ENCODE results near the gene GATD1. TPM values are rescaled to one million over a fixed set of nuclear protein-coding genes. Genes with fewer than 3 reads are reported as not detected.

Gene GATD1
- total RNA-seq, 1 experiment from 2014 or later = 88.7 TPM

DNA sequence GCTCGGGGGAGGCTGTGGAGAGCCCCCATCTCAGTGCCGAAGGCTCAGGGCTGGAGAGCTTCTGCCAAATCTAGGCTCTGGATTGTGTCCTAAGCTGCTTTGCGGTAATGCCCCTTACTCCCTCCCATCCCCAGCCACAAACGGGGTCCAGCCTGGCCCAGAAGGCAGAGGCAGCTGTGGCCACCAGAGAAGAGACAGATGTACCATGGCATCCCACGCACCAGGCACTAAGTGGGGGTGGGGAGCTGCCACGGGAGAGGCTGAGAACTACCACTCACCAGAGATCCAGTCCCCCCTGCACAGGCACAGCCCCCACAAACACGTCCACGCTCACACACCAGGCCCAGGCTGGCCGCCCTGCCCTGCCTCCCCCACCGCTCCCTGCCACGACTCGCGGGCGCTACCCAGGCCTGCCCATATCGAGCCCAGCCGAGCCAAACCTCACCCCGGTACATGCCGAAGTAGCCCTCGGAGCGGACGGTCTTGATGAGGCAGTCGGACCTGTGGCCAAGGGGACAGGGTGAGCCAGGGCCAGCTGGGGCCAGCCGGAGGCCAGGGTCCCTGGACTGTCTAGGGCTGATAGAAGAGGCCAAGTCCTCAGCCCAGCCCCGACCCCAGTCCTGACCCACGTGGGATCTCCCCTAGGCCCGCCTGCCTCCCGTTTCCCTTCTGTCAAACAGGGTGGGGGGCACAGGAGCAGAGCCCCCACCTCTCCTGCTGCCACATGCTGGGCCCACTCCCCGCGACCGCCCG lies 16.9 kb upstream of the GATD1 start:
- intact Hi-C loops (cut with micrococcal nuclease) = no loop called here
- ATAC-seq = no peak
- H3K9me3 ChIP-seq (ENCODE audit: control insufficient read depth in 1 of 2, insufficient read depth in 1 of 2, low read depth in 1 of 2, low read length in 2 of 2) = no peaks in the 10 kb centered on the region
- H3K4me2 ChIP-seq (ENCODE audit: low read length) = peak overlapping the region; percentile 97
- 0 out of 2 replicates have a peak overlapping the region, but pooled peaks have one; percentile 94 for H3K9ac ChIP-seq (ENCODE audit: low read length)
- H4K20me1 ChIP-seq (ENCODE audit: insufficient read depth) = no peaks in the 10 kb centered on the region
- H3K9me2 ChIP-seq (ENCODE audit: insufficient read depth) = no peaks in the 10 kb centered on the region
- H3K27me3 ChIP-seq (ENCODE audit: insufficient read depth, low read length) = no peaks in the 10 kb centered on the region
- peak overlapping the region; percentile 91; the same call in 1 of the 2 replicates for H3K27ac ChIP-seq (ENCODE audit: low read depth, low read length)
- H3K4me1 ChIP-seq (ENCODE audit: control insufficient read depth in 1 of 2, insufficient read depth in 2 of 2, low read length in 2 of 2) = peaks cover 23 to 57% of the 10 kb centered on the region in 2 experiments
- H2AFZ ChIP-seq (ENCODE audit: low read depth, low read length, poor library complexity, severe bottlenecking) = no peak overlapping the region
- H3K79me2 ChIP-seq (ENCODE audit: insufficient read depth, low read length) = peaks cover 29% of the 10 kb centered on the region
- H3K4me3 ChIP-seq (replicated peaks in 1 of 2; ENCODE audit: low read depth in 1 of 2, low read length in 2 of 2) = peak overlapping the region in 1 of 2 experiments; percentile 86; a peak in 1 of 4 replicates
- POLR2A ChIA-PET = no interaction called here
- RAD21 ChIA-PET (ENCODE audit: low non-redundant PET in 1 of 2, low total read pairs in 2 of 2, uncharacterized antibody in 2 of 2, unreplicated experiment in 2 of 2) = no interaction called here
- H3K36me3 ChIP-seq (ENCODE audit: control insufficient read depth in 1 of 2, insufficient read depth in 2 of 2, low read length in 2 of 2) = peaks cover 0 to 4% of the 10 kb centered on the region in 2 experiments; a peak in 1 of 4 replicates
- no peak for DNase-seq (ENCODE audit: low read depth, low spot score)
- TF ChIP-seq SIN3A (IDR thresholded peaks at IDR 0.05; ENCODE audit: low read depth) (no peak), ELF1 (IDR thresholded peaks at IDR 0.05; ENCODE audit: borderline replicate concordance, low read depth) (no peak), RAD21 (IDR thresholded peaks at IDR 0.05; ENCODE audit: low read depth) (no peak), SP1 (IDR thresholded peaks at IDR 0.05; ENCODE audit: low read depth) (no peak)
- TF ChIP-seq, protein P1, sequence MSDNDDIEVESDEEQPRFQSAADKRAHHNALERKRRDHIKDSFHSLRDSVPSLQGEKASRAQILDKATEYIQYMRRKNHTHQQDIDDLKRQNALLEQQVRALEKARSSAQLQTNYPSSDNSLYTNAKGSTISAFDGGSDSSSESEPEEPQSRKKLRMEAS (IDR thresholded peaks at IDR 0.05) = no peak
- TF ChIP-seq, protein P2, sequence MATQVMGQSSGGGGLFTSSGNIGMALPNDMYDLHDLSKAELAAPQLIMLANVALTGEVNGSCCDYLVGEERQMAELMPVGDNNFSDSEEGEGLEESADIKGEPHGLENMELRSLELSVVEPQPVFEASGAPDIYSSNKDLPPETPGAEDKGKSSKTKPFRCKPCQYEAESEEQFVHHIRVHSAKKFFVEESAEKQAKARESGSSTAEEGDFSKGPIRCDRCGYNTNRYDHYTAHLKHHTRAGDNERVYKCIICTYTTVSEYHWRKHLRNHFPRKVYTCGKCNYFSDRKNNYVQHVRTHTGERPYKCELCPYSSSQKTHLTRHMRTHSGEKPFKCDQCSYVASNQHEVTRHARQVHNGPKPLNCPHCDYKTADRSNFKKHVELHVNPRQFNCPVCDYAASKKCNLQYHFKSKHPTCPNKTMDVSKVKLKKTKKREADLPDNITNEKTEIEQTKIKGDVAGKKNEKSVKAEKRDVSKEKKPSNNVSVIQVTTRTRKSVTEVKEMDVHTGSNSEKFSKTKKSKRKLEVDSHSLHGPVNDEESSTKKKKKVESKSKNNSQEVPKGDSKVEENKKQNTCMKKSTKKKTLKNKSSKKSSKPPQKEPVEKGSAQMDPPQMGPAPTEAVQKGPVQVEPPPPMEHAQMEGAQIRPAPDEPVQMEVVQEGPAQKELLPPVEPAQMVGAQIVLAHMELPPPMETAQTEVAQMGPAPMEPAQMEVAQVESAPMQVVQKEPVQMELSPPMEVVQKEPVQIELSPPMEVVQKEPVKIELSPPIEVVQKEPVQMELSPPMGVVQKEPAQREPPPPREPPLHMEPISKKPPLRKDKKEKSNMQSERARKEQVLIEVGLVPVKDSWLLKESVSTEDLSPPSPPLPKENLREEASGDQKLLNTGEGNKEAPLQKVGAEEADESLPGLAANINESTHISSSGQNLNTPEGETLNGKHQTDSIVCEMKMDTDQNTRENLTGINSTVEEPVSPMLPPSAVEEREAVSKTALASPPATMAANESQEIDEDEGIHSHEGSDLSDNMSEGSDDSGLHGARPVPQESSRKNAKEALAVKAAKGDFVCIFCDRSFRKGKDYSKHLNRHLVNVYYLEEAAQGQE (IDR thresholded peaks at IDR 0.05; ENCODE audit: low read depth) = no peak
- BruUV-seq (replicated peaks) = no TSS peak
- CTCF ChIA-PET = no interaction called here
